Measurements from ENCODE around the gene DET1. TPM values are rescaled to one million over a fixed set of nuclear protein-coding genes. Genes with fewer than 3 reads are reported as not detected.

Gene DET1
- total RNA-seq, 4 donors from 2014 or later, result 1.8 to 11.1 (median 9.3) TPM

- no peak overlapping the region for H3K4me3 ChIP-seq
- no peaks in the 10 kb centered on the region for H3K9me3 ChIP-seq
- WGBS, 2 donors (ENCODE audit: low coverage in 1 of 2), result 50 to 60% methylated on average over 1 of the region's 1 CpG
- no peaks in the 10 kb centered on the region for H3K4me1 ChIP-seq
- H3K27me3 ChIP-seq, result no peaks in the 10 kb centered on the region
- H3K36me3 ChIP-seq, result no peaks in the 10 kb centered on the region
- TF ChIP-seq EP300 (IDR thresholded peaks at IDR 0.05; ENCODE audit: low read depth) (no peak), CTCF (IDR thresholded peaks at IDR 0.05) (no peak), POLR2AphosphoS5 (IDR thresholded peaks at IDR 0.05) (no peak), POLR2A (IDR thresholded peaks at IDR 0.05) (no peak)
- no peak overlapping the region for H3K27ac ChIP-seq
- DNase-seq, result no peak
- intact Hi-C loops (cut with DNase I; ENCODE audit: low total_unique reads) (no loop called here), in situ Hi-C loops (cut with MboI; ENCODE audit: low pct_ligation_motif_present in 1 of 4, low pct_unique_long_range_greater_than_20kb in 1 of 4, low sequenced_read_pairs in 3 of 4) (no loop called here)
Measured at GRCh38 chr15:88574077-88574476, 27.6 kb upstream of the DET1 start.

- no peaks in the 10 kb centered on the region for H3K4me1 ChIP-seq
- WGBS, 2 donors (ENCODE audit: low coverage in 1 of 2), result 52 to 61% methylated on average over 3 to 5 of the region's 5 CpGs
- no peaks in the 10 kb centered on the region for H3K9me3 ChIP-seq
- H3K36me3 ChIP-seq, result no peaks in the 10 kb centered on the region
- no peaks in the 10 kb centered on the region for H3K27me3 ChIP-seq
- in situ Hi-C loops (cut with MboI; ENCODE audit: low pct_ligation_motif_present in 1 of 4, low pct_unique_long_range_greater_than_20kb in 1 of 4, low sequenced_read_pairs in 3 of 4), result no loop called here
- no peak overlapping the region for H3K27ac ChIP-seq
- intact Hi-C loops (cut with DNase I; ENCODE audit: low total_unique reads), result no loop called here
- TF ChIP-seq POLR2A (IDR thresholded peaks at IDR 0.05), result no peak
- no peak for TF ChIP-seq EP300 (IDR thresholded peaks at IDR 0.05; ENCODE audit: low read depth)
- no peak for TF ChIP-seq POLR2AphosphoS5 (IDR thresholded peaks at IDR 0.05)
- TF ChIP-seq CTCF (IDR thresholded peaks at IDR 0.05), result no peak
- no peak for DNase-seq
- H3K4me3 ChIP-seq, result no peak overlapping the region
Measured at GRCh38 chr15:88571852-88572259, 25.4 kb upstream of the DET1 start.

GRCh38 chr15:88571153-88571851, 24.8 kb upstream of the DET1 start:
- TF ChIP-seq EP300 (IDR thresholded peaks at IDR 0.05; ENCODE audit: low read depth), result no peak
- in situ Hi-C loops (cut with MboI; ENCODE audit: low pct_ligation_motif_present in 1 of 4, low pct_unique_long_range_greater_than_20kb in 1 of 4, low sequenced_read_pairs in 3 of 4) (no loop called here), intact Hi-C loops (cut with DNase I; ENCODE audit: low total_unique reads) (no loop called here)
- H3K27me3 ChIP-seq, result no peaks in the 10 kb centered on the region
- H3K4me3 ChIP-seq, result no peak overlapping the region
- H3K36me3 ChIP-seq, result no peaks in the 10 kb centered on the region
- 43 to 83% methylated on average over 1 to 7 of the region's 7 CpGs for WGBS, 2 donors (ENCODE audit: low coverage in 1 of 2)
- DNase-seq, result no peak
- H3K4me1 ChIP-seq, result no peaks in the 10 kb centered on the region
- H3K9me3 ChIP-seq, result no peaks in the 10 kb centered on the region
- no peak overlapping the region for H3K27ac ChIP-seq

GRCh38 chr15:88568589-88568988, 22.1 kb upstream of the DET1 start:
- Histone ChIP-seq H3K4me3 (no peak overlapping the region), H3K9me3 (no peaks in the 10 kb centered on the region), H3K4me1 (no peaks in the 10 kb centered on the region), H3K36me3 (no peaks in the 10 kb centered on the region), H3K27ac (no peak overlapping the region), H3K27me3 (no peaks in the 10 kb centered on the region)
- intact Hi-C loops (cut with DNase I; ENCODE audit: low total_unique reads), result no loop called here
- no peak for DNase-seq
- in situ Hi-C loops (cut with MboI; ENCODE audit: low pct_ligation_motif_present in 1 of 4, low pct_unique_long_range_greater_than_20kb in 1 of 4, low sequenced_read_pairs in 3 of 4), result no loop called here
- 61 to 70% methylated on average over 5 to 6 of the region's 6 CpGs for WGBS, 2 donors (ENCODE audit: low coverage in 1 of 2)
- TF ChIP-seq POLR2A (IDR thresholded peaks at IDR 0.05) (no peak), POLR2AphosphoS5 (IDR thresholded peaks at IDR 0.05) (no peak)

- Histone ChIP-seq H3K27me3 (no peaks in the 10 kb centered on the region), H3K27ac (no peak overlapping the region), H3K4me3 (no peak overlapping the region), H3K4me1 (no peaks in the 10 kb centered on the region), H3K9me3 (no peaks in the 10 kb centered on the region), H3K36me3 (no peaks in the 10 kb centered on the region)
- TF ChIP-seq POLR2AphosphoS5 (IDR thresholded peaks at IDR 0.05) (no peak), EP300 (IDR thresholded peaks at IDR 0.05; ENCODE audit: low read depth) (no peak), POLR2A (IDR thresholded peaks at IDR 0.05) (no peak)
- no peak for DNase-seq
- 92% methylated on average over 3 of the region's 3 CpGs; no CpG with 5 or more reads in 1 of the 2 donors for WGBS, 2 donors (ENCODE audit: low coverage in 1 of 2)
- intact Hi-C loops (cut with DNase I; ENCODE audit: low total_unique reads) (no loop called here), in situ Hi-C loops (cut with MboI; ENCODE audit: low pct_ligation_motif_present in 1 of 4, low pct_unique_long_range_greater_than_20kb in 1 of 4, low sequenced_read_pairs in 3 of 4) (no loop called here)
Measured at GRCh38 chr15:88564741-88565140, 18.3 kb upstream of the DET1 start.

All from transverse colon (tissue), 4 donors.